ENCODE results near the gene STKLD1. TPM values are rescaled to one million over a fixed set of nuclear protein-coding genes. Genes with fewer than 3 reads are reported as not detected.
A peak's percentile ranks its signal among the peaks of the same experiment; 100 is the strongest.

Gene STKLD1
- total and polyA plus RNA-seq, 9 of the 15 experiments (the other 6 are each of a cell fraction or from before 2014, with no cell fraction given): 0.10 to 0.65 (median 0.33) TPM; not detected in 2

DNA sequence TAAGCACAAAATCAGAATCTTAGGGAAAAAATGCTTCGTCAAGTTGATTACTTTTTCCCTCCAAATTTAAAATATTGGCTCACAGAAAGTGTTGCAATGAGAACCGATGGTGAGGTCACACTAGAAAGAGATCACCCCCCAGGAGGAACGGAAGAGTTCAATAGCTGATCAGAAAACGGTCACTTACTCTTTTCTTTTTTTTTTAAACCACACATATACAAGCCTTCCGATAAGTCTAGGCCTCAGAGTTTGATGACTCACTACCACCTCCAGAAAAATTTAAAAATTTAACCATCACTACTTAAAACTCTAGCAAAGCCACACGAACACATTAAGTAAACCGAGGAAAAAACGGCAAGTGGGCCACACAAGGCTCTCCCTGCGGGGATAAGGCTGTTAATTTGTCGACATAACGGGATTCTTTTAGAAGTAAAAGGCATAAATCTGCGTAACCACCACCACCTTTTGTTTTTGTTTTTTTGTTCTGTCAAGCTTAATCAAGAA is 1.5 kb upstream of the STKLD1 start (continued):
- TF ChIP-seq, protein P1, sequence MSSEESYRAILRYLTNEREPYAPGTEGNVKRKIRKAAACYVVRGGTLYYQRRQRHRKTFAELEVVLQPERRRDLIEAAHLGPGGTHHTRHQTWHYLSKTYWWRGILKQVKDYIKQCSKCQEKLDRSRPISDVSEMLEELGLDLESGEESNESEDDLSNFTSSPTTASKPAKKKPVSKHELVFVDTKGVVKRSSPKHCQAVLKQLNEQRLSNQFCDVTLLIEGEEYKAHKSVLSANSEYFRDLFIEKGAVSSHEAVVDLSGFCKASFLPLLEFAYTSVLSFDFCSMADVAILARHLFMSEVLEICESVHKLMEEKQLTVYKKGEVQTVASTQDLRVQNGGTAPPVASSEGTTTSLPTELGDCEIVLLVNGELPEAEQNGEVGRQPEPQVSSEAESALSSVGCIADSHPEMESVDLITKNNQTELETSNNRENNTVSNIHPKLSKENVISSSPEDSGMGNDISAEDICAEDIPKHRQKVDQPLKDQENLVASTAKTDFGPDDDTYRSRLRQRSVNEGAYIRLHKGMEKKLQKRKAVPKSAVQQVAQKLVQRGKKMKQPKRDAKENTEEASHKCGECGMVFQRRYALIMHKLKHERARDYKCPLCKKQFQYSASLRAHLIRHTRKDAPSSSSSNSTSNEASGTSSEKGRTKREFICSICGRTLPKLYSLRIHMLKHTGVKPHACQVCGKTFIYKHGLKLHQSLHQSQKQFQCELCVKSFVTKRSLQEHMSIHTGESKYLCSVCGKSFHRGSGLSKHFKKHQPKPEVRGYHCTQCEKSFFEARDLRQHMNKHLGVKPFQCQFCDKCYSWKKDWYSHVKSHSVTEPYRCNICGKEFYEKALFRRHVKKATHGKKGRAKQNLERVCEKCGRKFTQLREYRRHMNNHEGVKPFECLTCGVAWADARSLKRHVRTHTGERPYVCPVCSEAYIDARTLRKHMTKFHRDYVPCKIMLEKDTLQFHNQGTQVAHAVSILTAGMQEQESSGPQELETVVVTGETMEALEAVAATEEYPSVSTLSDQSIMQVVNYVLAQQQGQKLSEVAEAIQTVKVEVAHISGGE (CRISPR knock-in tag; IDR thresholded peaks at IDR 0.05): no peak
- no peak for TF ChIP-seq ZFP30 (CRISPR knock-in tag; IDR thresholded peaks at IDR 0.05; ENCODE audit: borderline replicate concordance)
- TF ChIP-seq RBM17 (IDR thresholded peaks at IDR 0.05; ENCODE audit: borderline replicate concordance, low read depth, low read length): no peak
- TF ChIP-seq SIX5 (IDR thresholded peaks at IDR 0.05; ENCODE audit: borderline replicate concordance in 1 of 2, insufficient read depth in 1 of 2, low read depth in 1 of 2, low read length in 2 of 2): no peak
- TF ChIP-seq SMARCA4 (IDR thresholded peaks at IDR 0.05): peak; percentile 38
- TF ChIP-seq, protein P2, sequence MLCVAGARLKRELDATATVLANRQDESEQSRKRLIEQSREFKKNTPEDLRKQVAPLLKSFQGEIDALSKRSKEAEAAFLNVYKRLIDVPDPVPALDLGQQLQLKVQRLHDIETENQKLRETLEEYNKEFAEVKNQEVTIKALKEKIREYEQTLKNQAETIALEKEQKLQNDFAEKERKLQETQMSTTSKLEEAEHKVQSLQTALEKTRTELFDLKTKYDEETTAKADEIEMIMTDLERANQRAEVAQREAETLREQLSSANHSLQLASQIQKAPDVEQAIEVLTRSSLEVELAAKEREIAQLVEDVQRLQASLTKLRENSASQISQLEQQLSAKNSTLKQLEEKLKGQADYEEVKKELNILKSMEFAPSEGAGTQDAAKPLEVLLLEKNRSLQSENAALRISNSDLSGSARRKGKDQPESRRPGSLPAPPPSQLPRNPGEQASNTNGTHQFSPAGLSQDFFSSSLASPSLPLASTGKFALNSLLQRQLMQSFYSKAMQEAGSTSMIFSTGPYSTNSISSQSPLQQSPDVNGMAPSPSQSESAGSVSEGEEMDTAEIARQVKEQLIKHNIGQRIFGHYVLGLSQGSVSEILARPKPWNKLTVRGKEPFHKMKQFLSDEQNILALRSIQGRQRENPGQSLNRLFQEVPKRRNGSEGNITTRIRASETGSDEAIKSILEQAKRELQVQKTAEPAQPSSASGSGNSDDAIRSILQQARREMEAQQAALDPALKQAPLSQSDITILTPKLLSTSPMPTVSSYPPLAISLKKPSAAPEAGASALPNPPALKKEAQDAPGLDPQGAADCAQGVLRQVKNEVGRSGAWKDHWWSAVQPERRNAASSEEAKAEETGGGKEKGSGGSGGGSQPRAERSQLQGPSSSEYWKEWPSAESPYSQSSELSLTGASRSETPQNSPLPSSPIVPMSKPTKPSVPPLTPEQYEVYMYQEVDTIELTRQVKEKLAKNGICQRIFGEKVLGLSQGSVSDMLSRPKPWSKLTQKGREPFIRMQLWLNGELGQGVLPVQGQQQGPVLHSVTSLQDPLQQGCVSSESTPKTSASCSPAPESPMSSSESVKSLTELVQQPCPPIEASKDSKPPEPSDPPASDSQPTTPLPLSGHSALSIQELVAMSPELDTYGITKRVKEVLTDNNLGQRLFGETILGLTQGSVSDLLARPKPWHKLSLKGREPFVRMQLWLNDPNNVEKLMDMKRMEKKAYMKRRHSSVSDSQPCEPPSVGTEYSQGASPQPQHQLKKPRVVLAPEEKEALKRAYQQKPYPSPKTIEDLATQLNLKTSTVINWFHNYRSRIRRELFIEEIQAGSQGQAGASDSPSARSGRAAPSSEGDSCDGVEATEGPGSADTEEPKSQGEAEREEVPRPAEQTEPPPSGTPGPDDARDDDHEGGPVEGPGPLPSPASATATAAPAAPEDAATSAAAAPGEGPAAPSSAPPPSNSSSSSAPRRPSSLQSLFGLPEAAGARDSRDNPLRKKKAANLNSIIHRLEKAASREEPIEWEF (CRISPR knock-in tag; IDR thresholded peaks at IDR 0.05): 0 out of 2 replicates have a peak, but pooled peaks have one; percentile 33
- TF ChIP-seq, protein P3, sequence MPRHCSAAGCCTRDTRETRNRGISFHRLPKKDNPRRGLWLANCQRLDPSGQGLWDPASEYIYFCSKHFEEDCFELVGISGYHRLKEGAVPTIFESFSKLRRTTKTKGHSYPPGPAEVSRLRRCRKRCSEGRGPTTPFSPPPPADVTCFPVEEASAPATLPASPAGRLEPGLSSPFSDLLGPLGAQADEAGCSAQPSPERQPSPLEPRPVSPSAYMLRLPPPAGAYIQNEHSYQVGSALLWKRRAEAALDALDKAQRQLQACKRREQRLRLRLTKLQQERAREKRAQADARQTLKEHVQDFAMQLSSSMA (CRISPR knock-in tag; IDR thresholded peaks at IDR 0.05): no peak
- no peak for TF ChIP-seq SAP30 (IDR thresholded peaks at IDR 0.05; ENCODE audit: borderline replicate concordance, insufficient read depth, low read depth, low read length, poor library complexity, severe bottlenecking)
- TF ChIP-seq RBBP5 (IDR thresholded peaks at IDR 0.05; ENCODE audit: borderline replicate concordance, insufficient read depth, low read length, poor library complexity, severe bottlenecking): no peak
- no peak for TF ChIP-seq NEUROD1 (IDR thresholded peaks at IDR 0.05; ENCODE audit: borderline replicate concordance, low read depth, low read length, partially characterized antibody)
- no peak for TF ChIP-seq PURB (CRISPR knock-in tag; IDR thresholded peaks at IDR 0.05; ENCODE audit: low read depth)
- TF ChIP-seq HNRNPH1 (optimal IDR thresholded peaks at IDR 0.05; ENCODE audit: low read depth, low read length): no peak
- TF ChIP-seq PTBP1 (IDR thresholded peaks at IDR 0.05; ENCODE audit: low read depth, low read length): no peak
- TF ChIP-seq DPF2 (IDR thresholded peaks at IDR 0.05): peak; percentile 48; the same call in 1 of the 2 replicates
- no peak for TF ChIP-seq NONO (IDR thresholded peaks at IDR 0.05; ENCODE audit: low read depth in 2 of 2, low read length in 1 of 2)
- peak; percentile 60; the same call in 1 of the 2 replicates for TF ChIP-seq CEBPG (CRISPR knock-in tag; IDR thresholded peaks at IDR 0.05)
- peak in 1 of 2 experiments; percentile 69; a peak in 2 of 4 replicates for TF ChIP-seq CEBPG (tag; conservative IDR thresholded peaks at IDR 0.05 in 1 of 2, IDR thresholded peaks at IDR 0.05 in 1 of 2)

Measured in K562 (cell line).